ENCODE results near the gene ONECUT3.
A peak's percentile ranks its signal among the peaks of the same experiment; 100 is the strongest.

ONECUT3 gene

DNA sequence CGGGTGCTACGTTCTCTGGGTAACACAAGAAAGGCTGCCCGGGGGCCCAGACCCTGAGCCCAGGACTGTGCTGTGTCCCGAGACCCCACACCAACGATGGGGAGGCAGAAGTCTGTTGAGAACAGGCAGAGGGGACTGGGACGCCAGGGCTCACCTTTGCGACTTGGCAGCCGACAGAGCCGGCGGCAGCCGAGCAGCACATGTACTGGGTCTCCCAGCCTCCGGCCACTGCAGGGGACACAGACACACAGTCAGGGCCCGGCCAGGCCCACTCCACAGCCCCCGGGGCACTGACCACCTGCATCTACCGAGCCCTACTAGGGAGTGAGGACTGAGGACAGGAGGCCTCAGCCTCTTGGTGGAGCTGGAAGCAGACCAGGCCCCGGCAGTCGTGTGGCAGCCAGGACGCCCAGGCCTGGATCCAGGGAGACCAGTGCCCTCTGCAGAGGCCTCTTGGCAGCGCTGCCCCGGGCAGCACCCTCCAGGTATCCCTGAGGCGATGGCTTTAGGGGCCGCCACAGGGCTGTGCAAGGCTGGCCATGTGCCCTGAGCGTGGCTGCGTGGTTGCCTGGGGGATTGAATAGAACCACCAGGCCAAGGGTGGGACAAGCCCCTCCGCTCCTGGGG lies 64.4 kb downstream of the ONECUT3 start:
- no peak for DNase-seq

DNA sequence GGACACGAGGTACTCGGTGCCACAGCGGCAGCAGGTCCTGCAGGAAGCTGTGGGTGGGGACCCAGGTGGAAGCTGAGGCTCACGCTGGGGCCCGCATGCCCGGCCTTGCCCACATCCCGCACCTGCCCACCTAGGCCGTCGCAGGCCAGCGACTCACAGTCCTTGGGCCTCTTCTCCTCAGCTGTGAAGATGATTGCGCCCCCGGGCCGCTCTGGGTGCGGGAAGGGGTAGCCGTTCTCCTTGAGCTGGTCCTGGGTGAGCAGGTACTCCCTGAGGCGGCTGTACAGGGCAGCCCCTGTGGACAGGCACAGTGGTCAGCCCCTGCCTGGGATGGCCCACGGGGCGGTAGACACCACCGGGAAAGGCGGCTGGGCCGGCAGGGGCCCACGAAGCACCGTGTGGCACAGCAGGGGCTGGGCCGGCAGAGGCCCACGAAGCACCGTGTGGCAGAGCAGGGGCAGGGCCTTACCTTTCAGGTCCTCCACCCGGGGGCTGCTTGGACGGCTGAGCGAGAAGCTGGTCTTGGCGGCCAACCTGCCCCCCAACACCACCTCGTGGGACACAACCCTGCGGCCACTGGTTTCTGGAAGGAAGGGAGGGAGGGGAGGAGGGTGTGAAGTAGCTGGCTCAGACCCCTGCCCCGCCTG lies 65.4 kb downstream of the ONECUT3 start:
- no peak for DNase-seq

DNA sequence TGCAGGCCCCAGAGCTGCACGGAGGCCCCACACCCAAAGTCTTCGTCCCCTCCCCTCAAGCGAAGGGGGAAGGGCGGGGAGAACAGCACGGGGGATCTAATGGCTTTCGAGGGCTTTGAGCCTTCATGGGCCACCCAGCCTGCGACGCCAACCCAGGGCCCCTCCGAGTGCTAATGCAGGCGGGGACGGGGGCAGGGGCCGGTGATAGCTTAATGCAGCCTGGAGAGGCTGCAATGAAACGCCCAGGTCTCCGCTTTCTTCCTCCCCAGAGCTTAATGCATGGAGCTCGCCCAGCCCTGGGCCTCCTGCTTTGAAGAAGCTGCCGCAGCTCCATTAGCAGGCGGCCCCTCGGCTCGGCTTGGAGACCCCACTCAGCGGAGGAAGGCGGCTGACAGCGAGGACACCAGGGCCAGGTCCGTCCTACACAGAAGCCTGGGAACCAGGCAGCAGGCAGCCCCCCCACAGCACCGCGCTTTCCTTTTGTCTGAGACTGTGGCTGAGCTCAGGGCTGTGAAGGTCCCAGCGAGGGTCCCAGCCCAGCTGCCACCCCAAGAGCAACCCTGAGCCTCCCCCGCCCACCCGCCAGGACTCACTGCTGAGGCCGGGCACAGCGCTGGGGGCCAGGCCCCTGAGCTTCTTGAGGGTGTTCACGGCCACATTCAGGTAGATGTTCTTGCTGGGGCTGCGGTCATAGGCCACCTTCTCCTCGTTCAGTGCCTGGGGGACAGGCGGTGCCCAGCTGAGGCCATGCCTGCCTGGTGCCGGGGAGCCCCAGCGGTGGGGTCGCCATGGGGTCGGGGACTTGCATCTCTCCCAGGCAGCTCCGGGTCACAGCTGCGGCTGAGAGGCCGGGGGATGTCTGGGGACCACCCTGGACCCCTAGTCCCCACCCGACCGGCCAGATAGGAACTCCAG lies 66.3 kb downstream of the ONECUT3 start:
- no peak for DNase-seq

DNA sequence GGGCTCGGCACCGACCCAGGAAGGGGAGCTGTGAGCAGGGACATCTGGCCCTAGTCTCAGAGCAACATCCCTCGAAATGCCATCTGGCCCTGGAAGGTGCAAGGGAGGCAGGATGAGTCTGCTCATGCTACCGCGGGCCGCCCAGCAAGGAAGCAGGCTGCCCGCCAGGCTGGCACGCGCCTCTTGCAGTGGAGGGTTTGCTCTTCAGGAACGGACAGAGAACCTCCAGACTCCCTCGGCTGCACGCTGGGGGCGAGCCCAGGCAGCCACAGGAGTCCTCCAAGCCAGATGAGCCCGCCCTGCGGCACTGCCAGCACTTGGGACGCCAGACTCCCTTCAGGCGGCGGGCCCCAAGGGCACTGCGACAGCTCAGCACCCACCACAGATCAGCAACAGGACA lies 68.9 kb downstream of the ONECUT3 start:
- peak; percentile 7 to 20 for DNase-seq

DNA sequence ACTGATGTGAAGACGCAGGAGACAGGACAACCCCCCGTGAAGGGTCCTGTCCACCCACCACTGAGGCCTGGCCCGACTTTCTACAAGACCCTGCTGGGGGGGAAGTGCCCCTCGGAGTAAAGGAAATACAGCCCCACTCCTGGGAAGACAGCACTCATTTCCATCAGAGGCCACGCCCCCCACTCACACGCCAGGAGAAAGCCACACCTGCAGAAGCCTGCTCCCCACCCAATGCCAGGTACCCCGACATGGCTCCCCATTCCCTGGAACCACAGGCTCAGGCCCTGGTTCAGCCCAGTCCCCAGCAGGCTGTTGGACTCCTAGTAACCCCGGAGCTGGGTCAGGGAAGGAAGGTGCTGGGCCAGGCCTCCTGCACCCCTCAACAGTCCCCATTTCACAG lies 69.7 kb downstream of the ONECUT3 start:
- DNase-seq: no peak

DNA sequence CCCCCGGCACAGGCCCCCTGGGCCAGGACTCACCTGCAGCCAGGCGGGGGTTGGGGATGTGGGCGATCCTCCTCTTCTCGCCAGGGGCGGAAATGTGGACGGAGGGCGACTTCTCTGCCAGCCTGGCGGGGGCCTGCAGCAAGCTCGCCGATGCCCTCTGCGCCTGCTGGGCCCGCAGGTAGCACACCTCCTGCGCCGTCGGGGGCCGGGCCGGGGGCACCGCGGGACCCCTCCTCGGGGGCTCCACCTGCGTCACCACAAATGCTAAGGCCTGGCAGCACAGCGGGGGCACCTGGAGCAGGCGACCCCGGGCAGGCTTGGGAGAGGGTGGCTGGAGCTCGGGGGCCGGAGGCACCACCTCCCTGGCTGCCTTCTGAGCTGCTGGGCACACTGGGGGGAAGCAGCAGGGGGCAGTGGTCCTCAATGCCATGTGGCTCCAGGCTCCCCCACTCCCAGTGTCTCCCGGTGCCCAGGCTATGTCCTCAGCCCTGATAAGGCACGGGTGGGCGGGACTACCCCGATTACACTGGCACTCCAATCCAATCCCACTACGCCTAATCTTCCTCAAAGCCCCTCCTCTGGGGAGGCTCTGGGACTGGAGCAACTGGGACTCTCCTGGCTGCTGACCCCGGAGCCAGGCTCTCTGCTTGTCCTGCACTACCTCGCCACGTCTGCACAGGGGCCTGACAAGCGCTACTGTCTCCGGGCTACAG lies 70.4 kb downstream of the ONECUT3 start:
- DNase-seq: no peak

DNA sequence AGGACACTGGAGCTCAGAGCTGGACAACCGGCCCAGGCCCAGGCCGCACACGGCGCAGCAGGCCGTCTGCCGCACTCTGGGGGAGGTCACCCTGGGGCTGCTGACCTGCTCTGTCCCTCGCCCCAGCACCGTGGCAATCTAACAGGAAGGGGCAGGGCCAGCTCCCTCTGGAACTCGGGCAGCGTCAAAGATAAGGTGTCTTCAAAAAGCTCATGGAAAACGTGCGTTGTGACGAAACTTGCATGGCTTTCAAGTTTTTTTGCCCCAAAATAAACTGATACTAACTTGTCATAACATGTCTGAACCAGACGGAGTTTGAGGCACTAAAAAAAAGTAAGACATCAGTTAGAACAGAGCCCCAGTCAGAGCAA lies 70.9 kb downstream of the ONECUT3 start:
- DNase-seq: no peak

DNA sequence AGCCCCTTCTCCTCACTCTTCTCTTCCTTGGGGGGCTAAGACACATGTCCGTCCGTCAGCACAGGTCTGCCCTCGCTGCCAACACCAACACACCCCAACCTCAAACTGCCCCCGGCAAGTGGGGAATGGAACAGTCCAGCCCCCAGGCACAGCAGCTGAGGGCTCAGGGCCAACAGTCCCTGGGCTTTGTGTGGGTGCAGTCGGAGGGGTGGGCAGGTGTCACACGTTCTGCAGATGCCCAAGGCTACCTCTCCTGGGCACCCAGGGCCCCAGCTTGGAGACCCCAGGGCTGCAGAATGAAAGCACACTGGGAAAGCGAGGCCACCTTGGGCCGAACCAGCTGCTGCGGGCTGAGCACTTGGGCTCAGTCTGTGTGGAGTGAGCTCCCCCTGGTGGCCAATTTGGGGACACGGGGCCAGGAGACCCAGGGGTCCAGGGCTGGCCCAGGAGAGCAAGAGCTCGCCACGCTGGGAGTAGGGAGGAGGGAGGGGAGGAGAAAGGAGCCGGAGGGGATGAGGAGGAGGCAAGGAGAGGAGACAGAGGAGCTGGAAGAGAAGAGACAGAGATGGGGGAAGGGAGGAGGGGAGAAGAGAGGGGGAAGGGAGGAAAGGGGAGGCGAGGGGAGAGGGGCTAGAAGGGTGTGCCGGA lies 72.7 kb downstream of the ONECUT3 start:
- DNase-seq: peak in 1 of 2 experiments; percentile 22

DNA sequence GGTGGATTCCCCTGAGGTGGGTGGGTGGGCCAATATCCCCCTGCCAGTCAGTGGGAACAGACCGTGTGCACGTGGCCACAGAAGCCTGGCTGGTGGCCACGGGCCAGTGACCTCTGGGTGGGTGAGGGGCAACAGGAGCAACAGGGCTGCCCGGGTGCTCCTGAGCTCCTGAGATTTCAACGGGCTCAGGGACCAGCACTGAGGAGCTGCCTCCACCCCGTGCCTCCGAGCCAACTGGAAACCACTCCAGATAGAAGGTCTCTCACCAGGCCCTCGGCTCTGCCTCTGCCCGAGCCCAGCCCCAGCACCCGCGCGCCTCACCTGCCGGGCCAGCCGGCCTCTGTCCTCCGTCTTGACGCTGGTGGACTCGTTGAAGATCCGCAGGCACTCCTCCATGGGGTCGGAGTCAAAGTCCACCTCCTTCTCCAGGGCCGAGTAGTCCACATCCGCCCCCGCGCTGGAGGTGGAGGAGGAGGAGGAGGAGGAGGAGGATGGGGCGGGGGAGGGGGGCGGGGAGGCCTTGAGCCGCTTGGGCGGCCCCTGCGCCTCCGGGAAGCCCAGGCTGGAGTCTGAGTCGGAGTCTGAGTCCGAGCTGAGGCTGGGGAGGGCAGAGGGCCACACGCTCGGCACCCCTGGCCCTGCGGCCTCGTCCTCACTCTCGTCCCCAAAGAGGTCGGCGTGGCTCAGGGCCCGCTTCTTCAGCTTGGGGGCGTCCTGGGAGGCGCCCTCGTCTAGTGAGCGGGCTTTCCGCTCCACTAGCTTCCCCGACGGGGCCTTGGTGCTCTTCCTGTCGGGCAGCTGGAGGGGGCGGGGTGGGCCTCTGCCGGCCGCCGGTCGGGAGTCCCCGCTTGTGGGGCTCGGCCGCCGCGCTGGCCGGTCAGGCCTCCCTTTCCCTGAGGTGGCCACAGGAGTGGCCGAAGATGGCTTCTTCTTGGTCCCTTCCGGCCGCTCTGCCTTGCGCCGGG lies 73.5 kb downstream of the ONECUT3 start:
- no peak for DNase-seq

DNA sequence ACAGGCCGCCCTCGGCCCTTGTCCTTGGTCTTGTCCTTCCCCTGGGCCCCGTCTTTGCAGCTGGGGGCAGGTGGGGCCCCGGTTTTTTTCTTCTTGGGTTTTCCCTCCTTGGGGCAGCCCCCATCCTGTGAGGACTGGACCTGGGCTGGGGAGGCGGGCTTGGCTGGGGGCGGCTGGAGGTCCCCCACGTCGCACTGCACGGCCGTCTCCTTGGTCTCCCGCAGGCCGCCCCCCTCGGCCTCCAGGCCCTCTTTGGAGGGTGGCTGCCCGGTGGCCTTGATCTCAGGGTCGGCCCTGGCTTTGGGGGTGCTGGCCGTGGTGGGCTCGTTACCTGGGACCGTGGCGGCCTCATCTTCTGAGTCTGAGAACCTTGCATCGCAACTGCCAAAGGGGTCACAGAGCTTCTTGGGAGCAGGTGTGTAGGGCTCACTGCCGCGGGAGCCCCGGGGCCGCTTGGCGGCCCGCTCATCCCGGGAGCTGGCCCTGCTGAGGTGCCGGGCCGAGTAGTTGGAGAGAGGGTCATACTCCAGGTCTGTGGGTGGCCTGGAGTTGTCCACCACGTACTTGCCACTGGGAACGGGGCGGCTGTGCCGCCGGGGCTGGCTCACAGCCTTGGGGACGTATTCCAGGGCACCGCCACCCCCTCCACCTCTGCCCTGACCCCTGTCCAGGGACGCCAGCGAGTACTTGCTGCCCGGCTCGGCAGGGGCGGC lies 74.4 kb downstream of the ONECUT3 start:
- no peak for DNase-seq

DNA sequence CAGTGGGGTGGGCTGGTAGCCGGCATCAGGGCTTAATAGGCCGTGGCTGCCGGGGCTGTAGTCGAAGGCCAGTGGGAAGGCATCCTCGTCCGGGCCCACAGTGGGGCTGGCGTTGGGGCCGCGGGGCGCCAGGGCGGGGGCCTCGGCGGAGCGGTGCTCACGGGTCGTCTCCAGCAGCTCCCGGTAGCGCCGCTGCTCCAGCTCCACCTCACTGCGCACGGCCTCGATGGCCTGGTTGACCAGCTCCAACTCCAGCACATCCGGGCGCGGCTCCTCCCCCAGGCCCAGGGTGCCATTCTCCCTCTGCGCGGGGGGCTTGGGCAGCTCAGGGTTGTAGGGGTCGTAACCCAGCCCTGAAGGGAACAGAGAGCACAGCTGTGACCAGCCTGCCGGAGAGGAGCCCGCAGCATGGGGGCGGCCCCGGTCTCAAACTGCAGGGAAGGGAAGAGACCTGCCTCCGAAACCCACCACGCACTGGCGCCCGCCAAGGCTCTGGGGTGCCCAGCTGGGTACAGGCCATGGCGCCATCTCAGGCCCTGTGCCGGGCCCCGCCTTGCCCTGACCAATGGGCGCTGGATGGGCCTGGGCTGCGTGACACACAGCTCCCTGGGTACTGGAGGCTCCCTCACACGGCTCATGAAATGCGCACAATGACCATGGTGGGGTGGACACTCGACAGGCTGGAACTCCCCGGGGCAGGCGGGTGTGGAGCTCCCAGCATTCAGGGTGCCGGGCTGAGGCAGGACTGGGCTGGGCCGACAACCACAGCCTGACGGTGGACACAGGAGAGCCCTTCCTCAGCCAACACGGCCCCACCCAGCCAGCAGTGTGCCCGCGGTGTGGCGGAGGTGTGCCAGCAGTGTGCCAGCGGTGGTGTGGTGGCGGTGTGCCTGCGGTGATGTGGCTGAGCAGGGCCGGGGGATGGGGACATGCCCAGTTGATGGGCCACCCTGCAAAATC lies 75.3 kb downstream of the ONECUT3 start:
- DNase-seq: no peak

DNA sequence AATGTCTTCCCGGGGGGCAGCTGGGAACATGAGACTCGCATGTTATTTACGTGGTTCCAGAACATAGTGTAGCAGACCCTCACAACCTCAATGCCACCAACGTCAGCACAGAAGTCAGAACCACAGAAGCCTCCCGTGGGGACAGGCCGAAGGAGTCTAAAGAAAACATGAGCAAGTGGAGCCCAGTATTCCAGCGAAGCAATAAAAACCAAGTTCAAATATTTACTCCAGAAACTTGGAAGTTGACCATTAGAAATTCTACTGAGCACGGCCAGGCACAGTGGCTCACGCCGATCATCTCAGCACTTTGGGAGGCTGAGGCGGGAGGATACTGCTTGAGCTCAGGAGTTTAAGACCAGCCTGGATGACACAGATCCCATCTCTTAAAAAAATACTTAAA lies 76.7 kb downstream of the ONECUT3 start:
- no peak for DNase-seq

DNA sequence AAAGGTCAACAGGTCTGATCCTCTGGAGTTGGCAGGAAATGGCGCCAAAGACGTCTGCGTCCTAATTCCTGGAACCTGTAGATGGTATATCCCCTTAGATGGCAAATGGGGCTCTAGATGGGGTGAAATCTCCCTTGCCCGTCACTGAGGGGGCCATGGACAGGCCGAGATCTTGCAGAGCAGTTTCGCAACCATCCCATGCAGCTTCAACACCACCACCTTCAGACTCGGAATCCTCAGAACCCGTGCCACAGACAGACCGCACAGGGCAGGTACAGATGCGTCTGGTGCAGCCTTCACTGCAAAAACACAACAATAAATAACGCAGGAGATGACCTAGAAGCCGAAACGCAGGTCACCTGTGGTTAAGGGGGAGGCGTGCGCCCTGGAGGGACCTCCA lies 77.3 kb downstream of the ONECUT3 start:
- DNase-seq: no peak

Data from cerebellar nuclear complex (tissue), 1 donor.